CD14-positive monocyte (primary cell): ENCODE results near the gene KIF17. TPM values are rescaled to one million over a fixed set of nuclear protein-coding genes. Genes with fewer than 3 reads are reported as not detected.

ENCODE experiments used
- DNase-seq, 3 donors: peaks; one replicate each; pipeline ENCODE4 v3.0.0-alpha.2; 2011 to 2022
- H2AFZ ChIP-seq: 2 replicates; pipeline ENCODE4 v1.6.0; 2012; ENCODE audit warnings: mild to moderate bottlenecking, low read depth, low read length, inconsistent platforms; ENCODE audit not compliant: insufficient read depth, poor library complexity, severe bottlenecking
- H3K27ac ChIP-seq, 2 donors: 1 replicate in 1 of 2; 2 replicates in 1 of 2; pipeline ENCODE4 v1.5.1; 2012 to 2013; ENCODE audit warnings: low read length in 2 of 2, control low read depth in 1 of 2, inconsistent platforms in 1 of 2, low read depth in 1 of 2, mild to moderate bottlenecking in 1 of 2
- H3K27me3 ChIP-seq, 2 donors: one replicate each; pipeline versions ENCODE4 v1.6.0 to v1.6.1; 2011 to 2013; ENCODE audit warnings: low read length in 2 of 2; ENCODE audit not compliant: control insufficient read depth in 2 of 2, insufficient read depth in 2 of 2
- H3K36me3 ChIP-seq, 2 donors: replicated peaks in 1 of 2; 1 replicate in 1 of 2; 2 replicates in 1 of 2; pipeline versions ENCODE4 v1.5.1 to v1.6.1; 2012 to 2013; ENCODE audit warnings: low read length in 2 of 2, control low read depth in 1 of 2, inconsistent platforms in 1 of 2, mild to moderate bottlenecking in 1 of 2; ENCODE audit not compliant: insufficient read depth in 2 of 2, control insufficient read depth in 1 of 2
- H3K4me1 ChIP-seq, 2 donors: 1 replicate in 1 of 2; 2 replicates in 1 of 2; pipeline versions ENCODE4 v1.5.1 to v1.6.1; 2012 to 2013; ENCODE audit warnings: low read length in 2 of 2, control low read depth in 1 of 2, inconsistent platforms in 1 of 2, mild to moderate bottlenecking in 1 of 2, moderate library complexity in 1 of 2; ENCODE audit not compliant: insufficient read depth in 2 of 2, control insufficient read depth in 1 of 2
- H3K4me2 ChIP-seq: replicated peaks from 2 replicates; pipeline ENCODE3; 2012; ENCODE audit warnings: low read length, moderate library complexity, mild to moderate bottlenecking; ENCODE audit not compliant: poor library complexity, severe bottlenecking; ENCODE audit errors: extremely low read depth
- H3K4me3 ChIP-seq, 3 experiments: fragments of 200-600 bp in 1 of 3; sonication (generic) in 1 of 3; replicated peaks in 1 of 3; 1 replicate in 2 of 3; 2 replicates in 1 of 3; pipeline ENCODE4 v1.5.1; 2011 to 2013; ENCODE audit warnings: low read length in 3 of 3, mild to moderate bottlenecking in 3 of 3, control low read depth in 2 of 3, low read depth in 2 of 3, inconsistent platforms in 1 of 3, moderate library complexity in 1 of 3
- H3K79me2 ChIP-seq: 2 replicates; pipeline ENCODE4 v1.6.0; 2012; ENCODE audit warnings: mild to moderate bottlenecking, control low read depth, inconsistent platforms, low read length, moderate library complexity; ENCODE audit not compliant: insufficient read depth
- H3K9ac ChIP-seq: 2 replicates; pipeline ENCODE4 v1.6.0; 2017; ENCODE audit warnings: low read length, mild to moderate bottlenecking; ENCODE audit not compliant: insufficient read depth, poor library complexity, severe bottlenecking
- H3K9me3 ChIP-seq, 2 donors: replicated peaks in 1 of 2; 1 replicate in 1 of 2; 2 replicates in 1 of 2; pipeline versions ENCODE4 v1.5.1 to v1.6.1; 2012 to 2013; ENCODE audit warnings: low read length in 2 of 2, control low read depth in 1 of 2; ENCODE audit not compliant: control insufficient read depth in 1 of 2, insufficient read depth in 1 of 2
- H4K20me1 ChIP-seq: 2 replicates; pipeline ENCODE4 v1.6.0; 2012; ENCODE audit warnings: mild to moderate bottlenecking, low read length, control low read depth, moderate library complexity; ENCODE audit not compliant: insufficient read depth
- H3K27ac Mint-ChIP-seq, 7 donors: one replicate each; pipeline ENCODE4 v1.8.0; 2020; ENCODE audit warnings: mild to moderate bottlenecking in 7 of 7, mixed read lengths in 7 of 7, moderate library complexity in 6 of 7, inconsistent platforms in 2 of 7
- H3K27me3 Mint-ChIP-seq, 3 donors: one replicate each; pipeline ENCODE4 v1.8.0; 2021 to 2022; ENCODE audit warnings: low read depth in 3 of 3, mild to moderate bottlenecking in 3 of 3, mixed read lengths in 3 of 3, moderate library complexity in 3 of 3, inconsistent platforms in 1 of 3
- H3K36me3 Mint-ChIP-seq, 2 donors: one replicate each; pipeline ENCODE4 v1.8.0; 2020; ENCODE audit warnings: mixed read lengths in 2 of 2, inconsistent platforms in 1 of 2, mild to moderate bottlenecking in 1 of 2
- H3K4me1 Mint-ChIP-seq: one replicate; pipeline ENCODE4 v1.8.0; 2020; ENCODE audit warnings: mild to moderate bottlenecking, mixed read lengths
- H3K4me3 Mint-ChIP-seq, 2 donors: one replicate each; pipeline ENCODE4 v1.8.0; 2020; ENCODE audit warnings: mild to moderate bottlenecking in 2 of 2, mixed read lengths in 2 of 2, moderate library complexity in 1 of 2
- H3K9me3 Mint-ChIP-seq, 7 donors: one replicate each; pipeline ENCODE4 v1.8.0; 2020 to 2022; ENCODE audit warnings: mixed read lengths in 7 of 7, mild to moderate bottlenecking in 6 of 7, moderate library complexity in 6 of 7, inconsistent platforms in 2 of 7
- CTCF ChIP-seq: fragments of 200-600 bp; IDR thresholded peaks from one replicate; pipeline ENCODE4 v1.8.0; 2022; ENCODE audit warnings: antibody characterized with exemption, mild to moderate bottlenecking
- WGBS: methylation state at CpG from one replicate; pipeline ENCODE4 v1.1.5; 2013; ENCODE audit warnings: missing lambda C conversion rate; ENCODE audit not compliant: insufficient coverage; 5-methylcytosine and 5-hydroxymethylcytosine counted together
- intact Hi-C, 2 donors: fragments of 100-400 bp; cut with micrococcal nuclease; formaldehyde crosslinking; loops; one replicate each; pipeline versions ENCODE4 v1.15.0 to v1.15.1; 2023
- polyA plus RNA-seq, 3 donors: library from polyadenylated mRNA; depleted of rRNA in 1 of 3; unstranded in 2 of 3; stranded (reverse) in 1 of 3; fragments of 300-500 nt in 2 of 3; fragments of >200 nt in 1 of 3; fragmentation: Illumina TruSeq in 2 of 3; gene quantifications; 1 replicate in 2 of 3; 2 replicates in 1 of 3; pipeline ENCODE4 v1.2.3, GENCODE V29; 2012 to 2021

Gene KIF17
- polyA plus RNA-seq, 3 donors, result 0.16 TPM; not detected in 2

GRCh38 chr1:20720631-20721091 is 2.9 kb upstream of the KIF17 start:
- no peak overlapping the region for H3K27ac ChIP-seq
- H3K27me3 Mint-ChIP-seq, result peaks cover 34 to 52% (median 37%) of the 10 kb centered on the region in 3 donors
- 95% methylated on average over 7 of the region's 12 CpGs for WGBS
- H3K36me3 Mint-ChIP-seq, result peaks cover 0 to 3% of the 10 kb centered on the region in 2 donors
- no peak for DNase-seq
- H3K9me3 ChIP-seq, result no peaks in the 10 kb centered on the region
- no peaks in the 10 kb centered on the region for H4K20me1 ChIP-seq
- no peaks in the 10 kb centered on the region for H3K79me2 ChIP-seq
- H3K4me1 ChIP-seq, result peaks cover 9 to 12% of the 10 kb centered on the region in 2 donors
- peaks cover 9 to 38% of the 10 kb centered on the region in 2 donors for H3K27me3 ChIP-seq
- H3K4me1 Mint-ChIP-seq, result peaks cover 9% of the 10 kb centered on the region
- TF ChIP-seq CTCF, result no peak
- H3K36me3 ChIP-seq, result no peaks in the 10 kb centered on the region
- no peak overlapping the region for H3K4me2 ChIP-seq
- H3K9ac ChIP-seq, result no peak overlapping the region
- H3K27ac Mint-ChIP-seq, result no peak overlapping the region
- H3K9me3 Mint-ChIP-seq, result peaks cover 0 to 8% (median 2%) of the 10 kb centered on the region in 7 donors
- intact Hi-C loops, result no loop called here
- H3K4me3 Mint-ChIP-seq, result no peak overlapping the region
- H2AFZ ChIP-seq, result no peak overlapping the region
- no peak overlapping the region for H3K4me3 ChIP-seq

DNA sequence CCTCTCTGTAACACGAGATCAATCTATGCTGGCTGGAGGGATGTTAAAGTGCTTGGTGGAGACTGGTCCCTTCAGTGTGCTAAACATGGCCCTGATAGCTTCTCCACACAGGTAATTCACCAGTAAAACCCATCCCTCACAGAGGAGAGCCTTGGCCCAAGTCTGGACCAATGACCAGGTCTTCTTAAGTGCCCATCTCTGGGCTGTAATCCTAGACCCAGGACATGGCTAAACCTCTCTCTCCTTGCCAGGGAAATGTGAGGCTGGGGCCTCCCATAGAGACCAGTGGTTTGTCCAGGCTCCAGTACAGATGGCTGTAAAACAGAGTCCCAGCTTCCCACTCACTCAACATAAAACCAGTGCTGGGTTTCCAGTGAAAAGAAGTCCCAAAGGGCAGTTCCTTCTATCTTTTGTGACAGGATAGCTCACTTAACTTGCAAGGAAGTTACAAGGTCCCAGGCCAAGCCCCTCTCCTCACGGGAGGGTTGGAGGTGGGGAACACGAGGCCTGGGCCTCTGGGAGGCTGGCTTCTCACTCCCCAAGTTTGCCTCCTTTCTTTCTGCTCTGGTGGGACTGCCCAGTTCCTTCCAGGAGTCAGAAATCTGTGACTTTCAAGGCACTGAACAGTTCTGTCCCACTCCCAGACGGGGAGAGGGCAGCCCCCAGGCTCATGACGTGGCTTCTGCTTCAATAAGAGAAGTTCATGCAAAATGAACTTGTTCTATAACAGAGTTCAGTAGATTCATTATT is 2.2 kb upstream of the KIF17 start:
- no peak for TF ChIP-seq CTCF
- H3K27me3 ChIP-seq, result peaks cover 9 to 41% of the 10 kb centered on the region in 2 donors
- intact Hi-C loops, result no loop called here
- H3K36me3 ChIP-seq, result no peaks in the 10 kb centered on the region
- H3K79me2 ChIP-seq, result no peaks in the 10 kb centered on the region
- no peak overlapping the region for H2AFZ ChIP-seq
- Mint-ChIP-seq H3K36me3 (peaks cover 0 to 3% of the 10 kb centered on the region in 2 donors), H3K4me3 (peak overlapping the region in 1 of 2 donors; percentile 71), H3K27me3 (peaks cover 38 to 58% (median 42%) of the 10 kb centered on the region in 3 donors), H3K9me3 (peaks cover 0 to 8% (median 2%) of the 10 kb centered on the region in 7 donors), H3K27ac (no peak overlapping the region), H3K4me1 (peaks cover 14% of the 10 kb centered on the region)
- no peaks in the 10 kb centered on the region for H4K20me1 ChIP-seq
- no peak overlapping the region for H3K4me2 ChIP-seq
- H3K9ac ChIP-seq, result no peak overlapping the region
- DNase-seq, result no peak
- H3K4me1 ChIP-seq, result peaks cover 12 to 16% of the 10 kb centered on the region in 2 donors
- H3K4me3 ChIP-seq, result no peak overlapping the region
- 79% methylated on average over 3 of the region's 5 CpGs for WGBS
- no peaks in the 10 kb centered on the region for H3K9me3 ChIP-seq
- no peak overlapping the region for H3K27ac ChIP-seq
